GM12878 (cell line): ENCODE data around the gene FSTL4. TPM values are rescaled to one million over a fixed set of nuclear protein-coding genes. Genes with fewer than 3 reads are reported as not detected.

Experiments
- ATAC-seq: fragments of 200-7000 bp; cut with Tn5 transposase; 3 replicates; pipeline ENCODE4 v1.9.1; 2020; ENCODE audit warnings: mild to moderate bottlenecking, moderate library complexity
- BruUV-seq: library from RNA; stranded (reverse); fragments of 400-500 nt; replicated peaks from 2 replicates; lab custom pipeline; 2021; lab: Mats Ljungman, UMichigan
- CTCF ChIA-PET: fragments of 300-600 bp; sonication (Branson Sonifier 250); formaldehyde crosslinking; extraction: SDS; loops from one replicate; lab custom pipeline; 2021; ENCODE audit warnings: inconsistent platforms; lab: Yijun Ruan, JAX
- POLR2A ChIA-PET: fragments of 350-600 bp; formaldehyde crosslinking; extraction: SDS; loops from one replicate; lab custom pipeline; 2021; ENCODE audit warnings: inconsistent platforms; lab: Charles Lee
- RAD21 ChIA-PET: fragments of 300-600 bp; sonication (Branson Sonifier 250); formaldehyde crosslinking; loops from one replicate; lab custom pipeline; 2023; ENCODE audit warnings: antibody characterized with exemption; ENCODE audit not compliant: unreplicated experiment; lab: Charles Lee
- SMC1A ChIA-PET: fragments of 300-600 bp; sonication (Branson Sonifier 250); formaldehyde crosslinking; loops from one replicate; lab custom pipeline; 2023; ENCODE audit not compliant: unreplicated experiment, uncharacterized antibody; lab: Charles Lee
- DNase-seq: peaks from one replicate; pipeline ENCODE4 v3.0.0-alpha.2; 2011; ENCODE audit warnings: low read depth, low spot score
- FAIRE-seq: peaks from 3 replicates; lab custom pipeline; 2011; peaks lifted over from hg19 to GRCh38; lab: Jason Lieb, UNC
- H2AFZ ChIP-seq: 2 replicates; pipeline ENCODE4 v1.6.0; 2011; ENCODE audit warnings: low read depth, low read length, control low read depth; ENCODE audit not compliant: control insufficient read depth
- H3K27ac ChIP-seq: 2 replicates; pipeline ENCODE4 v1.5.1; 2011; ENCODE audit warnings: control low read depth; ENCODE audit not compliant: control insufficient read depth, insufficient read depth
- H3K27me3 ChIP-seq, 2 experiments: replicated peaks in 1 of 2; 2 replicates each; pipeline versions ENCODE4 v1.6.0 to v1.6.1; 2011; ENCODE audit warnings: low read length in 1 of 2; ENCODE audit not compliant: control insufficient read depth in 2 of 2, insufficient read depth in 2 of 2
- H3K36me3 ChIP-seq, 2 experiments: 2 replicates each; pipeline ENCODE4 v1.5.1; 2011; ENCODE audit warnings: low read length in 1 of 2; ENCODE audit not compliant: control insufficient read depth in 2 of 2, insufficient read depth in 2 of 2
- H3K4me1 ChIP-seq: 2 replicates; pipeline ENCODE4 v1.6.1; 2011; ENCODE audit warnings: mild to moderate bottlenecking, low read length, moderate library complexity, mixed read lengths; ENCODE audit not compliant: control insufficient read depth, insufficient read depth
- H3K4me2 ChIP-seq: 2 replicates; pipeline ENCODE4 v1.6.0; 2011; ENCODE audit warnings: control low read depth; ENCODE audit not compliant: control insufficient read depth, insufficient read depth
- H3K4me3 ChIP-seq: fragments of 200-600 bp; sonication (generic); 2 replicates; pipeline ENCODE4 v1.5.1; 2016
- H3K79me2 ChIP-seq: 2 replicates; pipeline ENCODE4 v1.6.0; 2011; ENCODE audit warnings: low read length; ENCODE audit not compliant: control insufficient read depth, insufficient read depth
- H3K9ac ChIP-seq: 2 replicates; pipeline ENCODE4 v1.8.0; 2011; ENCODE audit warnings: low read length, control low read depth, mixed read lengths; ENCODE audit not compliant: control insufficient read depth, insufficient read depth
- H3K9me3 ChIP-seq: replicated peaks from 3 replicates; pipeline ENCODE4 v1.5.1; 2011; ENCODE audit warnings: mild to moderate bottlenecking, low read length; ENCODE audit not compliant: control insufficient read depth, insufficient read depth
- H4K20me1 ChIP-seq: 2 replicates; pipeline ENCODE4 v1.6.0; 2011; ENCODE audit not compliant: control insufficient read depth, insufficient read depth
- CBX5 ChIP-seq: sonication (generic); IDR thresholded peaks from 2 replicates; pipeline ENCODE4 v1.6.1; 2016; ENCODE audit warnings: low read depth, moderate library complexity, mild to moderate bottlenecking, inconsistent platforms
- CEBPZ ChIP-seq: fragments of 150-350 bp; IDR thresholded peaks from 2 replicates; pipeline ENCODE4 v1.6.1; 2016; ENCODE audit warnings: low read depth, low read length
- CHD1 ChIP-seq: IDR thresholded peaks from 2 replicates; pipeline ENCODE4 v1.6.1; 2012; ENCODE audit warnings: low read depth, low read length, improper control_type of control experiment
- ETV6 ChIP-seq, 2 experiments: fragments of 450-650 bp in 1 of 2; IDR thresholded peaks in 1 of 2; conservative IDR thresholded peaks in 1 of 2; 2 replicates each; pipeline ENCODE4 v1.6.1; 2014; ENCODE audit warnings: antibody characterized with exemption in 1 of 2, borderline replicate concordance in 1 of 2, low read depth in 1 of 2, mild to moderate bottlenecking in 1 of 2, moderate library complexity in 1 of 2
- FOXM1 ChIP-seq: IDR thresholded peaks from 2 replicates; pipeline ENCODE4 v1.6.1; 2012; ENCODE audit warnings: low read depth, mild to moderate bottlenecking, inconsistent platforms, low read length, moderate library complexity
- NBN ChIP-seq: fragments of 450-650 bp; IDR thresholded peaks from 2 replicates; pipeline ENCODE4 v1.6.1; 2016
- NFYB ChIP-seq: IDR thresholded peaks from 2 replicates; pipeline ENCODE4 v1.6.1; 2011; ENCODE audit warnings: low read depth, mild to moderate bottlenecking, low read length, improper control_type of control experiment, moderate library complexity; ENCODE audit not compliant: insufficient read depth
- ZSCAN29 ChIP-seq: fragments of 450-650 bp; IDR thresholded peaks from 2 replicates; pipeline ENCODE4 v1.6.1; 2017; ENCODE audit warnings: mild to moderate bottlenecking, moderate library complexity
- ZZZ3 ChIP-seq: IDR thresholded peaks from 2 replicates; pipeline ENCODE4 v1.6.1; 2011; ENCODE audit warnings: low read depth; ENCODE audit not compliant: control insufficient read depth, insufficient read length
- WGBS: methylation state at CpG from one replicate; pipeline ENCODE4 v1.1.6; 2016; ENCODE audit warnings: low lambda C conversion rate; ENCODE audit not compliant: insufficient replicate concordance, insufficient coverage; ENCODE audit errors: missing lambda C conversion rate; 5-methylcytosine and 5-hydroxymethylcytosine counted together
- in situ Hi-C: fragments of 300-500 bp; cut with MboI; formaldehyde crosslinking; loops from 9 replicates; pipeline ENCODE4 v1.14.3; 2018; ENCODE audit warnings: mixed read lengths
- intact Hi-C: fragments of 100-400 bp; cut with micrococcal nuclease; formaldehyde crosslinking; loops from one replicate; pipeline ENCODE4 v1.14.2; 2022; ENCODE audit not compliant: unreplicated experiment
- polyA plus RNA-seq, 11 experiments: library from polyadenylated mRNA; depleted of rRNA in 4 of 11; unstranded in 6 of 11; stranded (reverse) in 5 of 11; fragments of >200 nt; fragmentation: Nextera tagmentation in 4 of 11; fragmentation: Illumina TruSeq in 1 of 11; extraction: Ambion mirVana in 4 of 11; extraction: Trizol in 1 of 11; gene quantifications; 1 replicate in 1 of 11; 2 replicates in 10 of 11; pipeline versions ENCODE4 v1.2.1 to v1.2.3, GENCODE V29; 2011 to 2016; ENCODE audit warnings: inconsistent platforms in 2 of 11, missing spikeins in 2 of 11, low read depth in 1 of 11
- total RNA-seq, 4 experiments: library from RNA; depleted of rRNA in 3 of 4; stranded (reverse); fragments of >200 nt in 3 of 4; fragmentation: Illumina TruSeq in 1 of 4; extraction: Trizol in 1 of 4; gene quantifications; 2 replicates each; pipeline versions ENCODE4 v1.2.1 to v1.2.3, GENCODE V29; 2013 to 2021
- TF ChIP-seq, protein P1 (sequence below): IDR thresholded peaks from 2 replicates; pipeline ENCODE4 v1.6.1; 2012; ENCODE audit warnings: low read depth, low read length, improper control_type of control experiment
- TF ChIP-seq, protein P2 (sequence below): fragments of 450-650 bp; IDR thresholded peaks from 2 replicates; pipeline ENCODE4 v1.6.1; 2016; ENCODE audit warnings: mild to moderate bottlenecking, moderate library complexity, borderline replicate concordance

FSTL4 gene
- total and polyA plus RNA-seq, 10 of the 15 experiments (the other 5 are each of a cell fraction or from before 2014, with no cell fraction given), result 0.01 to 0.79 (median 0.21) TPM; not detected in 6

DNA sequence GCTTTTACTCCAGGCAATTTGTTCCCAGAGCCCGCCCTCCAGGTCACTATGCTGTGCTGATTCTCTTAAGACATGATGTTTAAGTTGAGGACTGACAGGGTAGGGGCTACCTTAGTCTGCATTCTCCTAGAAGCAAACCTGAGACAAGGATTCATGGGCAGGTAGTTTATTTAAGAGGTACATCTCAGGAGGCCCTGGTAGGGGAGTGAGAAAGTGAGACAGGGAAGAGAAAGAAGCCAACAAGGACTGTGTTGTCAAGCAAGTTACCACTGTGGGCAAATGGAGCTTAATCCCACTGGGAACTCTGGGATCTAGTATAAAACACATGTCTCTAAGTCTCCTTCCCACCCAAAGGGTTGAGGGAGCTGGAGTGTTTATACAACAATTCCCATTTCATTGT lies 43.6 kb upstream of the FSTL4 start:
- 0% methylated on average over 1 of the region's 1 CpG for WGBS
- no peak for FAIRE-seq
- no peak overlapping the region for H3K4me2 ChIP-seq
- no peak overlapping the region for H3K27ac ChIP-seq
- intact Hi-C loops (no loop called here), in situ Hi-C loops (no loop called here)
- RAD21 ChIA-PET, result no interaction called here
- CTCF ChIA-PET, result interaction anchor here (1.1 kb wide), 1 partner anchor 214 kb away, joined by 4 read pairs; no protein-coding TSS in a partner anchor
- no peaks in the 10 kb centered on the region for H3K9me3 ChIP-seq
- no peaks in the 10 kb centered on the region for H3K4me1 ChIP-seq
- BruUV-seq, result no TSS peak
- H2AFZ ChIP-seq, result no peak overlapping the region
- DNase-seq, result no peak
- no peaks in the 10 kb centered on the region for H4K20me1 ChIP-seq
- H3K79me2 ChIP-seq, result no peaks in the 10 kb centered on the region
- H3K4me3 ChIP-seq, result no peak overlapping the region
- no peaks in the 10 kb centered on the region for H3K36me3 ChIP-seq
- no peak for ATAC-seq
- H3K9ac ChIP-seq, result no peak overlapping the region
- SMC1A ChIA-PET, result interaction anchor here (1.8 kb wide), 1 partner anchor 214 kb away, joined by 5 read pairs; no protein-coding TSS in a partner anchor
- POLR2A ChIA-PET, result no interaction called here
- H3K27me3 ChIP-seq, result peaks cover 0 to 2% of the 10 kb centered on the region in 2 experiments; a peak in 2 of 4 replicates
- TF ChIP-seq, protein P1, sequence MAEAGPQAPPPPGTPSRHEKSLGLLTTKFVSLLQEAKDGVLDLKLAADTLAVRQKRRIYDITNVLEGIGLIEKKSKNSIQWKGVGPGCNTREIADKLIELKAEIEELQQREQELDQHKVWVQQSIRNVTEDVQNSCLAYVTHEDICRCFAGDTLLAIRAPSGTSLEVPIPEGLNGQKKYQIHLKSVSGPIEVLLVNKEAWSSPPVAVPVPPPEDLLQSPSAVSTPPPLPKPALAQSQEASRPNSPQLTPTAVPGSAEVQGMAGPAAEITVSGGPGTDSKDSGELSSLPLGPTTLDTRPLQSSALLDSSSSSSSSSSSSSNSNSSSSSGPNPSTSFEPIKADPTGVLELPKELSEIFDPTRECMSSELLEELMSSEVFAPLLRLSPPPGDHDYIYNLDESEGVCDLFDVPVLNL, result no peak
- no peak for TF ChIP-seq ZZZ3
- TF ChIP-seq FOXM1, result no peak
- TF ChIP-seq ETV6 (conservative IDR thresholded peaks at IDR 0.05 in 1 of 2, IDR thresholded peaks at IDR 0.05 in 1 of 2; ENCODE audit: borderline replicate concordance in 1 of 2, low read depth in 1 of 2), result no peak
- no peak for TF ChIP-seq ZSCAN29
- no peak for TF ChIP-seq NFYB
- TF ChIP-seq NBN, result no peak
- no peak for TF ChIP-seq CEBPZ
- no peak for TF ChIP-seq CHD1
- no peak for TF ChIP-seq CBX5
- TF ChIP-seq, protein P2, sequence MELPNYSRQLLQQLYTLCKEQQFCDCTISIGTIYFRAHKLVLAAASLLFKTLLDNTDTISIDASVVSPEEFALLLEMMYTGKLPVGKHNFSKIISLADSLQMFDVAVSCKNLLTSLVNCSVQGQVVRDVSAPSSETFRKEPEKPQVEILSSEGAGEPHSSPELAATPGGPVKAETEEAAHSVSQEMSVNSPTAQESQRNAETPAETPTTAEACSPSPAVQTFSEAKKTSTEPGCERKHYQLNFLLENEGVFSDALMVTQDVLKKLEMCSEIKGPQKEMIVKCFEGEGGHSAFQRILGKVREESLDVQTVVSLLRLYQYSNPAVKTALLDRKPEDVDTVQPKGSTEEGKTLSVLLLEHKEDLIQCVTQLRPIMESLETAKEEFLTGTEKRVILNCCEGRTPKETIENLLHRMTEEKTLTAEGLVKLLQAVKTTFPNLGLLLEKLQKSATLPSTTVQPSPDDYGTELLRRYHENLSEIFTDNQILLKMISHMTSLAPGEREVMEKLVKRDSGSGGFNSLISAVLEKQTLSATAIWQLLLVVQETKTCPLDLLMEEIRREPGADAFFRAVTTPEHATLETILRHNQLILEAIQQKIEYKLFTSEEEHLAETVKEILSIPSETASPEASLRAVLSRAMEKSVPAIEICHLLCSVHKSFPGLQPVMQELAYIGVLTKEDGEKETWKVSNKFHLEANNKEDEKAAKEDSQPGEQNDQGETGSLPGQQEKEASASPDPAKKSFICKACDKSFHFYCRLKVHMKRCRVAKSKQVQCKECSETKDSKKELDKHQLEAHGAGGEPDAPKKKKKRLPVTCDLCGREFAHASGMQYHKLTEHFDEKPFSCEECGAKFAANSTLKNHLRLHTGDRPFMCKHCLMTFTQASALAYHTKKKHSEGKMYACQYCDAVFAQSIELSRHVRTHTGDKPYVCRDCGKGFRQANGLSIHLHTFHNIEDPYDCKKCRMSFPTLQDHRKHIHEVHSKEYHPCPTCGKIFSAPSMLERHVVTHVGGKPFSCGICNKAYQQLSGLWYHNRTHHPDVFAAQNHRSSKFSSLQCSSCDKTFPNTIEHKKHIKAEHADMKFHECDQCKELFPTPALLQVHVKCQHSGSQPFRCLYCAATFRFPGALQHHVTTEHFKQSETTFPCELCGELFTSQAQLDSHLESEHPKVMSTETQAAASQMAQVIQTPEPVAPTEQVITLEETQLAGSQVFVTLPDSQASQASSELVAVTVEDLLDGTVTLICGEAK, result no peak
